ENCODE data around the gene PCDHA9.
"Not testable (repeated sequence)": the region's sequence is repeated elsewhere in the genome, so short reads cannot be mapped to it uniquely, and the experiment has no call there.

PCDHA9 gene

GRCh38 chr5:140834439-140835008 lies 13.7 kb upstream of the PCDHA9 start:
- not testable (repeated sequence) for DNase-seq

- no peak for DNase-seq
Observed at GRCh38 chr5:140835622-140836510, 12.3 kb upstream of the PCDHA9 start.

GRCh38 chr5:140840978-140841962 lies 6.9 kb upstream of the PCDHA9 start, which contains the start of gene PCDHA8:
Gene PCDHA8, plus strand, starts transcription at chr5:140841187. Its CDS starts 135 bp downstream, at chr5:140841322.
- DNase-seq: peak; percentile 6

- no peak for DNase-seq
Observed at GRCh38 chr5:140842798-140843733, 5.1 kb upstream of the PCDHA9 start.

GRCh38 chr5:140849831-140850634 lies 1.9 kb downstream of the PCDHA9 start:
- DNase-seq: not testable (repeated sequence)

GRCh38 chr5:140855772-140856674 lies 7.8 kb downstream of the PCDHA9 start, which contains the start of gene PCDHA10:
Gene PCDHA10, plus strand, starts transcription at chr5:140855897. Its CDS starts 152 bp downstream, at chr5:140856049.
- no peak for DNase-seq

GRCh38 chr5:140857177-140857986 lies 9.2 kb downstream of the PCDHA9 start:
- DNase-seq: no peak

- no peak for DNase-seq
Observed at GRCh38 chr5:140857987-140858240, 9.7 kb downstream of the PCDHA9 start.

- no peak for DNase-seq
Observed at GRCh38 chr5:140862441-140863295, 14.5 kb downstream of the PCDHA9 start.

- no peak for DNase-seq
Observed at GRCh38 chr5:140868721-140869554, 20.8 kb downstream of the PCDHA9 start, which contains the start of gene PCDHA11. Gene PCDHA11, plus strand, starts transcription at chr5:140868957. Its CDS starts 147 bp downstream, at chr5:140869104.

- DNase-seq: no peak
Observed at GRCh38 chr5:140869555-140869886, 21.3 kb downstream of the PCDHA9 start.

GRCh38 chr5:140870221-140871201 lies 22.3 kb downstream of the PCDHA9 start:
- no peak for DNase-seq

- DNase-seq: no peak
Observed at GRCh38 chr5:140875085-140876065, 27.2 kb downstream of the PCDHA9 start, which contains the start of gene PCDHA12. Gene PCDHA12, plus strand, starts transcription at chr5:140875308. Its CDS starts 165 bp downstream, at chr5:140875473.

GRCh38 chr5:140876541-140877261 lies 28.5 kb downstream of the PCDHA9 start:
- DNase-seq: not testable (repeated sequence)

Measured in hematopoietic multipotent progenitor cell treated with erythropoietin and hydrocortisone succinate and interleukin-3 and kit ligand, for 8 days (in vitro differentiated cells).